HUES64 (cell line): ENCODE measurements around the gene HTR5A.

Experiments used
- H3K27ac ChIP-seq: 2 replicates; pipeline ENCODE4 v1.7.0; 2013; ENCODE audit warnings: low read depth, low read length, inconsistent platforms
- H3K27me3 ChIP-seq: 2 replicates; pipeline ENCODE4 v1.6.1; 2013; ENCODE audit warnings: mild to moderate bottlenecking, low read length; ENCODE audit not compliant: insufficient read depth
- H3K36me3 ChIP-seq: 2 replicates; pipeline ENCODE4 v1.6.1; 2013; ENCODE audit warnings: mild to moderate bottlenecking, low read length; ENCODE audit not compliant: insufficient read depth
- H3K4me1 ChIP-seq: 2 replicates; pipeline ENCODE4 v1.6.1; 2013; ENCODE audit warnings: mild to moderate bottlenecking, low read length, moderate library complexity; ENCODE audit not compliant: insufficient read depth
- H3K4me3 ChIP-seq: 2 replicates; pipeline ENCODE4 v1.5.1; 2013; ENCODE audit warnings: mild to moderate bottlenecking, low read length, moderate library complexity
- H3K9ac ChIP-seq: 2 replicates; pipeline ENCODE4 v1.6.1; 2013; ENCODE audit warnings: mild to moderate bottlenecking, low read depth, low read length
- H3K9me3 ChIP-seq: 2 replicates; pipeline ENCODE4 v1.6.1; 2013; ENCODE audit warnings: low read depth, low read length; ENCODE audit not compliant: insufficient read depth
- WGBS: fragments of 150-250, 120-280 bp; methylation state at CpG from one replicate; pipeline ENCODE4 v1.1.7; 2013; ENCODE audit warnings: missing lambda C conversion rate; 5-methylcytosine and 5-hydroxymethylcytosine counted together

HTR5A gene

GRCh38 chr7:155119801-155120382 is 49.8 kb downstream of the HTR5A start:
- H3K4me3 ChIP-seq, result no peak overlapping the region
- no peak overlapping the region for H3K27ac ChIP-seq
- H3K27me3 ChIP-seq, result no peaks in the 10 kb centered on the region
- WGBS, result 90% methylated on average over 7 of the region's 7 CpGs
- H3K9ac ChIP-seq, result no peak overlapping the region
- no peaks in the 10 kb centered on the region for H3K36me3 ChIP-seq
- no peaks in the 10 kb centered on the region; the same call in 1 of the 2 replicates for H3K4me1 ChIP-seq
- H3K9me3 ChIP-seq, result peaks cover 9% of the 10 kb centered on the region; the same call in 1 of the 2 replicates

- Histone ChIP-seq H3K4me3 (no peak overlapping the region), H3K4me1 (no peaks in the 10 kb centered on the region; the same call in 1 of the 2 replicates), H3K27ac (no peak overlapping the region), H3K27me3 (no peaks in the 10 kb centered on the region), H3K9me3 (peaks cover 9% of the 10 kb centered on the region; the same call in 1 of the 2 replicates), H3K9ac (no peak overlapping the region), H3K36me3 (no peaks in the 10 kb centered on the region)
- WGBS, result 94% methylated on average over 3 of the region's 4 CpGs
Observed at GRCh38 chr7:155120460-155120859, 50.3 kb downstream of the HTR5A start.

DNA sequence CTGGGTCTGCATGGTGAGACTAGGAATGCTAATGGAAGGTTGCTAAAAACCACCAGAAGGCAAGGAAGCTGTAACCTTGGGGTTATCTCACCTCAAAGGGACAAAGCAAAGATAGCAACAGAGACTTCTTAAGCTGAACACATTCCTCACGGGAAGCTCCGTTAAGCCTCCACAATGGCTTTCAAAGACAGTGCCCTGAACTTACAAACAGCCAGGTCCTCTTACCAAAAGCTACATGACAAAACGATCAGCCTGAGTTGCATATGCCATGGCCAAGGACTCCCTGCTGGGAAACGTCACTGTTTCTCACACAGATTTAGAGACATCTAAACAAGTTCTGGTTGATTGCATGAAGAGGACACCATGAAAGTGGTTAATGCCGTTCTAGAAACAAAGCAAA is 52.7 kb downstream of the HTR5A start:
- Histone ChIP-seq H3K27me3 (no peaks in the 10 kb centered on the region), H3K36me3 (no peaks in the 10 kb centered on the region), H3K27ac (peak overlapping the region; percentile 46; the same call in 1 of the 2 replicates), H3K9ac (no peak overlapping the region), H3K4me1 (no peaks in the 10 kb centered on the region; the same call in 1 of the 2 replicates), H3K9me3 (peaks cover 9% of the 10 kb centered on the region; the same call in 1 of the 2 replicates), H3K4me3 (no peak overlapping the region)
- 34% methylated on average over 5 of the region's 5 CpGs for WGBS

GRCh38 chr7:155123413-155123812 is 53.3 kb downstream of the HTR5A start:
- H3K9me3 ChIP-seq, result peaks cover 9% of the 10 kb centered on the region; the same call in 1 of the 2 replicates
- H3K27me3 ChIP-seq, result no peaks in the 10 kb centered on the region
- peak overlapping the region; percentile 6; the same call in 1 of the 2 replicates for H3K27ac ChIP-seq
- 92% methylated on average over 1 of the region's 1 CpG for WGBS
- no peak overlapping the region for H3K4me3 ChIP-seq
- H3K9ac ChIP-seq, result no peak overlapping the region
- H3K4me1 ChIP-seq, result no peaks in the 10 kb centered on the region; the same call in 1 of the 2 replicates
- H3K36me3 ChIP-seq, result no peaks in the 10 kb centered on the region

DNA sequence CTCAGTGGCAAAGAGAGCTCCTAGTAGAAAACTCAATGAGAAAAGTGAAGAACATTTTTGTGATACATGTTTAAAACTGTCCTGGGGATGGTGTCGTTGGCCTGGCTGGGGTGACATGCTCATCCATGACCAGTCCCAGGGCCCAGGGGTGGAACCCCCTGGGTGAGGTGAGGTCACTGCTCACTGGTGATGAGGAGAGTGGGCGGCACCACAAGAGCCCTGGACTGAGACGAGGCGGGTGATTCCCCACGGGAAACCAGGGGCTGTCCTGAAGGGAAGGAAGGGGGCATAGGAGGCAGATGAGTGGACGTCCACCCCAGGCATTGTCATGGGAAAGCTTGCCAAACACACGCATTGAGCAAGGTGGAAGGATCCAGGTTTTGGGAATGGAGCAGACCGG is 54.6 kb downstream of the HTR5A start:
- Histone ChIP-seq H3K9ac (no peak overlapping the region), H3K4me3 (no peak overlapping the region), H3K27me3 (no peaks in the 10 kb centered on the region), H3K9me3 (0 out of 2 replicates have a peak, but pooled peaks cover 9% of the 10 kb centered on the region), H3K4me1 (no peaks in the 10 kb centered on the region; the same call in 1 of the 2 replicates), H3K36me3 (no peaks in the 10 kb centered on the region), H3K27ac (no peak overlapping the region)
- 81% methylated on average over 8 of the region's 8 CpGs for whole genome bisulfite sequencing

DNA sequence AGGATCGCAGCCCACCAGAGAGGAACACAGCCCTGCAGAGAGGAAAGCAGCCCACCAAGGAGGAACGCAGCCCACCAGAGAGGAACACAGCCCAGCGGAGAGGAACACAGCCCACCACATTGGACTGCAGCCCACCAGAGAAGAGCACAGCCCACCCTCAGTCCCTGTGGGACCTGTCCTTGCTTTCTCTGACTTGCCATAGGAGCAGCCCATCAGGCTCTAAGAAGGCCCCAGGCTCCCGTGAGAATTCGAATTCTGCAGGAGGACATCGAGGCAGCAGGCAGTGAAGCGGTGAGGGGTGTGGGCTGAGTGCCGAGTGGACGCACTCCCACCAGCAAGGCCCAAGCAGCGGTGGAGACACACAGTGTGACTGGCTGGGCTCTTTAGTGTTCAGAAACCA is 59.1 kb downstream of the HTR5A start:
- Histone ChIP-seq H3K9me3 (no peaks in the 10 kb centered on the region), H3K36me3 (no peaks in the 10 kb centered on the region), H3K9ac (no peak overlapping the region), H3K27ac (no peak overlapping the region), H3K27me3 (no peaks in the 10 kb centered on the region), H3K4me1 (no peaks in the 10 kb centered on the region), H3K4me3 (no peak overlapping the region)
- WGBS, result 97% methylated on average over 10 of the region's 10 CpGs

GRCh38 chr7:155129789-155130188 is 59.7 kb downstream of the HTR5A start:
- Histone ChIP-seq H3K4me3 (no peak overlapping the region), H3K9ac (no peak overlapping the region), H3K27ac (no peak overlapping the region), H3K27me3 (no peaks in the 10 kb centered on the region), H3K9me3 (no peaks in the 10 kb centered on the region), H3K4me1 (no peaks in the 10 kb centered on the region), H3K36me3 (no peaks in the 10 kb centered on the region)
- WGBS, result 90% methylated on average over 7 of the region's 7 CpGs

DNA sequence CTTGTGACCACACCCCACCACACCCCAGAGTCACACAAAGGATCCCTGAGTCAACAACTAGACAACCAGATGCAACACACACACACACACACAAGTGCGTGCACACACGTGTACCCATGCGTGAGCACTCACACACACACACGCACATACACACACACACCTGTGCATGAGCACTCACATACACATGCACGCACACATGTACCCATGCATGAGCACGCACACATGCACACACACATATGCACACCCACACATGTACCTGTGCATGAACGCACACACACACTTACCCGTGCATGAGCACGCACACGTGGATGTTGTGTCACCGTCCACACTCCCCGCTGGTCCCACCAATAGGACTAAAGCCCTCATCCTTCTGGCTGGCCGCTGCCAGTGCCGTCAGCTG is 60.4 kb downstream of the HTR5A start:
- H3K27me3 ChIP-seq, result no peaks in the 10 kb centered on the region
- no peaks in the 10 kb centered on the region for H3K9me3 ChIP-seq
- WGBS, result 96% methylated on average over 14 of the region's 14 CpGs
- H3K4me1 ChIP-seq, result no peaks in the 10 kb centered on the region
- H3K9ac ChIP-seq, result no peak overlapping the region
- H3K27ac ChIP-seq, result no peak overlapping the region
- no peaks in the 10 kb centered on the region for H3K36me3 ChIP-seq
- H3K4me3 ChIP-seq, result no peak overlapping the region

GRCh38 chr7:155131090-155131489 is 61.0 kb downstream of the HTR5A start:
- WGBS, result 94% methylated on average over 13 of the region's 13 CpGs
- no peaks in the 10 kb centered on the region for H3K27me3 ChIP-seq
- no peak overlapping the region for H3K27ac ChIP-seq
- no peak overlapping the region for H3K9ac ChIP-seq
- H3K36me3 ChIP-seq, result no peaks in the 10 kb centered on the region
- no peak overlapping the region for H3K4me3 ChIP-seq
- H3K4me1 ChIP-seq, result no peaks in the 10 kb centered on the region
- H3K9me3 ChIP-seq, result no peaks in the 10 kb centered on the region

- Histone ChIP-seq H3K4me3 (no peak overlapping the region), H3K9me3 (no peaks in the 10 kb centered on the region), H3K9ac (no peak overlapping the region), H3K36me3 (no peaks in the 10 kb centered on the region), H3K27me3 (no peaks in the 10 kb centered on the region), H3K27ac (no peak overlapping the region), H3K4me1 (no peaks in the 10 kb centered on the region)
- 91% methylated on average over 9 of the region's 9 CpGs for WGBS
Observed at GRCh38 chr7:155132431-155132830, 62.3 kb downstream of the HTR5A start.

- no peak overlapping the region for H3K9ac ChIP-seq
- no peaks in the 10 kb centered on the region for H3K4me1 ChIP-seq
- H3K9me3 ChIP-seq, result no peaks in the 10 kb centered on the region
- no peak overlapping the region for H3K4me3 ChIP-seq
- H3K27ac ChIP-seq, result no peak overlapping the region
- WGBS, result 92% methylated on average over 3 of the region's 4 CpGs
- no peaks in the 10 kb centered on the region for H3K36me3 ChIP-seq
- H3K27me3 ChIP-seq, result no peaks in the 10 kb centered on the region
Observed at GRCh38 chr7:155136619-155137243, 66.6 kb downstream of the HTR5A start.
